Skeletal muscle cell (primary cell): ENCODE data around the gene UNC5A.

Source experiments
- DNase-seq: peaks from one replicate; pipeline ENCODE4 v3.0.0-alpha.2; 2010; ENCODE audit warnings: low read depth
- H3K4me3 ChIP-seq: 2 replicates; pipeline ENCODE4 v1.5.1; 2011; ENCODE audit warnings: low read depth, mild to moderate bottlenecking, control low read depth, low read length, moderate library complexity

The UNC5A gene

DNA sequence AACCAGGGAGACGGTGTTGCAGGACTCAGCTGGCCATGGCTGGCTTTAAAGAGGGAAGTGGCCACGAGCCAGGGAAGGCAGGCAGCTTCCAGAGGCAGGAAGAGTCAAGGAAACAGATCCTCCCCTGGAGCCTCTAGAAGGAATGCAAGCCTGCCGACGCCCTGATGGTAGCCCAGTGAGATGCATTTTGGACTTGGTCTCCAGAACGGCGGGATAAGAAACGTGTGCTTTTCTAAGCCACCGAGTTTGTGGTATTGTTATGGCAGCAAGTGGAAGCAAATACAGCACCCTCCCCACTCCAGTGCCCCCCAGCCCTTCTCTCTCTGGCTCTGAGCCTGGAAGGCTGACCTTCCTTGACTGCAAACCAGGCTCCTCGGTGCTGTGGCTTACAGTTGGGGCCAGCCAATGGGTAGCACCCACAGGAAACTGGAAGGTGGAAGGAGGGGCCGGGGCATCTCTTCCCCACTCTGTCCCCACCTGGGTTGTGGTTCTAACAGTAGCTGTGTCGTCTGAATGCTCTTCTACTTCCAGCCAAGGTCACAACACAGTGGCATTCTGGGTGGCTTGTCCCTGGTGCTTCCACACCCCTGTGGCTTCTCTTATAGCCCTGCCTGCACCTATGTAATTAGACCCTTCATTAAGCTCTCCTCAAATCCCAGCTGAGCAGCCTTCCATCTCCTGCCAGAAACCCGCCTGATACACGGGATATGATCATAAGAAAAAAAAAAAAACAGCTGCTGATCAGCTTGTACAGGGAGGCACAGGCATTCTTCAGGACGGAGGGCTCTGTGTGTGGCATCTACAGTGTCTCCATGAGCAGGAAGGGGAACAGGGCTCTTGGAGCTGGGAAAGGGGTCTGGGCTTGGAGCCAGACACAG is 29.9 kb upstream of the UNC5A start:
- H3K4me3 ChIP-seq = no peak overlapping the region
- no peak for DNase-seq

DNA sequence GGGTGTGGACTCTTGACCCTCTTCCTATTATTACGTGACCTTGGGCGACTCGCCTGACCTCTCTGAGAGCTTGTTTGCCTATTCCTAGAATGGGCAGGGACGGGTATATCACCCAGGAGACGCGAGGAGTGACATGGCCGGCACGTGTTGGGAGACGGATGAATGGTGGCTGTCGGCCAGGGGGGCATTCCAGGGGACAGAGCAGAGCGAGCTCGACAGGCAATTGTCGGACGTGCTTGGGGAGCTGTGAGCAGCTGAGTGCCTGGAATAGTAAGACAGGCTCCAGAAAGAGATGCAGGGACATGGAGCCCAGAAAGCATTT is 29.3 kb upstream of the UNC5A start:
- DNase-seq = no peak
- H3K4me3 ChIP-seq = no peak overlapping the region

DNA sequence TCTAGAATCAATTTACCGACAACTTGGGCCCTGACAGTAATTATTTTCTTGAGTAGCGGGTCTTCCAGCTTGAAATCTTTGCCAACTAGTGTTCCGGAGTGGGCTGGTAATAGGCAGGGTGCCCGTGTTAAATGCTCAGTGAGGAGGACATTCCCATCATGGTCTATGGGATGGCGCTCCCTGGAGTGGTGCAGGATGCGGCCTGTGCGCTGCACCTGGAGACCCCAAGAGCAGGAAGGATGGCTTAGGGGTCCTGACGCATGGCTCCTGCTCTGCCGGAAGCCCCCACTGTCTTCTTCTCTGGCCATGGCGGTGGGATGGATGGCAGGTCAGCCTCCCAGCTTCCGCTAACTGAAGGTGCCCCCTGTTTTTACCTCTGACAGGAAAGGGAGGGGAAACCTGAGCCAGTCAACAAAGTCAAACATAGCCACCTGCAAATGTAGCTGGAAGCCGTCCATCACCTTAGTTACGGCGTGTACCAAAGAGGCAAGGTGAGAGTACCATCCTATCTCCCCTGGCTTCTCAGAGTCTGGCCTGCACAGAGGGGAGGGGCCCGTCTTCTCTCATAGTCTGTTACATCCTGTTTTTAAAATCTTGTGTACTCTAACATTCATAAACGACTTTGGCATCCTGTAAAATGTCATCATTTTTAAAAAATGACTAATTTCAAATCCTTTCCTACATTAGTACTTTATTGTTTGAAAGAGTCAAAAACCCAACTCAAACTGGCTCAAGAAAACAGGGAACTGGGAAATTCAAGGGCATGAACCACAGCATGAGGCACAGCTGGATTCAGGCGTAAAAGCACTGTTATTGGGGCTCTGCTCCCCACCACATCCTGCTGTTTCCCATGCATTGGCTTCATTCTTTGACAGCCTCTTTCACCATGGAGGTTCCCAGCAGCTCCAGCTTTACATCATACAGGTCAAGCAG is 28.5 kb upstream of the UNC5A start:
- no peak for DNase-seq
- H3K4me3 ChIP-seq = no peak overlapping the region

DNA sequence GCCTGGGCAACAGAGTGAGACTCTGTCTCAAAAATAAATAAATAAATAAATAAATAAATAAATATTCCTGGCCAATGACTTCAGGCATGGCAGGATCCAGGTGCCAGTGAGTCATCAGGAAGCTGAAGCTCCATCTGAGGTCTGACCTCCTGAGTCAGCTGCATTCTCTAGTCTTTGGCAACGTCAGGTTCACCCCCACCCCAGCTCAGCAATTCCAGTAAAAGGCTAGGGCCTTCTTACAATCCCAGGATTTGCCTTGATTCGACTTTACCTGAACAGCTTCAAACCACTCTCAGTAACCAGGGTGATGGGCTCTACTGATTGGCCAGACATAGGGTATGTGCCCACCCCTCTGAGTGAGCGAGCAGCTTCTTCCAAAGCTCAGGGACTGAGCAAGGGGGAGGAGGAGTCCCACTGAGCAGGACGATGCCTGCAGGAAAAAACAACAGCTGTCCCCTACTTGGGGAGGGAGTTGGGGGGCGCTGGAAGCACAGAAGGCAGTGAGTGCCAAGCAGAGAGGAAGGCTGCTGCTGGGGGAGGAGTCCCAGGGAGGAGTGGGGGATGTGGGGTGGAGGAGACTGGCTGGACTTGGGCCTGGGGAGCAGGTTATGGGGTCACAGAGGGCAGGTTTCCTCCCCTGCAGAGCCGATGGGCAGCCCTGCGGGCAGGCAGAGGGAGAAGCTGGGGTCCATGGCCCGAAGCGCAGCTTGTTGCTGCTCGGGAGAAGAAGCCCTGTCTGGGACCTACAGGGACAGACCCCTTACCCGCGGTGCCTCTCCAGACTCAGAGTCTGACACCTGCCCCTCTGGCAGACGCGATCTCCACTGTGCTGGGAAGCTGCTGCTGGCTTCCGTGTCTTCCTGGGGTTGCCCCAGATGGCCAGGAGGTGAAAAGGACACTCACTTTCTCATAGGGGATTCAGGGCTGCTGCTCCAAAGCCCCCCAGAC is 25.9 kb upstream of the UNC5A start:
- peak; percentile 15 for DNase-seq
- no peak overlapping the region for H3K4me3 ChIP-seq

DNA sequence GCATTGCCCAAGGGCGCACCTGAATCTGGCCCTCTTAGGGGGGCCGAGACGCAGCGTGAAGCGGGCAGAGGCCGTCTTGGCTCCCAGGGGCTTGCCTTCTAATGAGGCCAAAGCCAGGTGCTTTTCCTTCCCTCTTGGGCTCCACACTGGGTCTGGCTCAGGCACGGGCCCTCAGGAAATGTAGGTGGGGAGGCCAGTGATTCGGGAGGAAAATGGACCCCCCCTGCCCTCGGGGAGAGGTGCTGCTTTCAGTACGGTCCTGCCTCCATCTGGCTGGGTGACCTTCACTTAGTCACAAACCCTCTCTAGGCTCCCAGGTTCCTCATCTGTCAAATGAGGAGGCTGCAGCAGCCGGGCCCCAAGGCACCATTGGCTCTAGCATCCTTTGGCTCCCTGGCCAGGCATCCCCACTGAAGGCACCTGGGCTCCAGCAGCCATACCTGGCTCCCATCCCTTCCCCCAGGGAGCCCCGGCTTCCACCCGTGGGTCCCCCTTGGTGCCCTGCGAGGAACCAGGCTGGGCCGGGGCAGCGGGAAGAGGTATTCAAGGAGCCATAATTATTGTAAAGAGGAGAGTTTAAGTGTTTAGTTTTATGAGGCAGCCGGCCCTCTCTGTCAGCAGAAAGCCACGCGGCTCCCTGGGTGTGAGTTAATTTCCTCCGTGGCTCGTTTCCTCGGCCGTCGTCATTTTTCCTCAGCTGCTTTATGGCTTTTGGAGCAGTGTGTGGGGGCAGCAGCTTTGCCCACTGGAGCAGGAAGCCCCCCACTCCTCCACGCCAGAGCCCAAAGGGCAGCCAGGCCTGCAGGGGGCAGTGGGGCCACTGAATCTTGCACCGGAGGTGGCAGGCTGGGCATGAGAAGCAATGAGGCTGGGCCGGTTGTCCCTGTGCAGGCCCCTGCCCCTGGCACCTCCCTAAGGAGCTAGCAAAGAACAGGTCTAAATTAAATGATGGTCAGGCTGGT is 24.9 kb upstream of the UNC5A start:
- DNase-seq = no peak
- no peak overlapping the region for H3K4me3 ChIP-seq

DNA sequence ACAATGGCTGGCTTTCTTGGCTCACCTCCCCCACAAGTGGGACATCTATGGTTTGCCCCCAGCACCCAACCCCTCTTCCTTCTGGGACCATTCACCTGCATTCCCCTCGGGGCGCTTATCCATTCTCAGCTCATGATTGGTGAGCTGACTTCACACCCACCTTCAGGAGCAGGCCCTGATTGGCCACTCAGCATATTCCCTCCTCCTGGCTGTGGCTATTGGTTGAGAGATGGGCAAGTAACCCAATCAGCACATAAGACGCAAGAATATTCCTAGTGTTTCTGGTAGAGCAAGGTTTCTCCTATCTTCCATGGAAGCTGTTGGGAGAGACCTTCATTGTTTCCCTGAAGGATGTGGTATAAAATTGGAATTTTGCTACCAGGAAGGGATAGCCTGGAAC is 22.7 kb upstream of the UNC5A start:
- H3K4me3 ChIP-seq = no peak overlapping the region
- no peak for DNase-seq

DNA sequence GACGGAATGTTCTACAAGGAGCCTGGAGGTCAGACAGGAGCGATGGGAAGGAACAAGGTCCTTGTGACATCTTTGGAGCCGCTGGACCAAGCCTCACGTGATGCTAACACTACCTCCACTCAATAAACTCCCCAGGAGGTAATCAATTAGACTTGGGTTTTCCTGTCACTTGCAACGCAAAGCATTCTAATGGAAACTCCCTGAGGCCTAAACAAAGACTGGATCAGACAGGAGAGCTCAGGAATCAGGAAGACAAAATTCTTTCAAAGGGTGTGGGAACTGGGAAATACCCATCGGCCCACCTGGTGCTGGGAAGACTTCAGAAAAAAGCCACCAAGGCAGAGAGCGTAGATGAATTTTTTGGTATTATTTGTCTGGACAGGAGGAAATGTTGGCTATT is 22.3 kb upstream of the UNC5A start:
- no peak overlapping the region for H3K4me3 ChIP-seq
- no peak for DNase-seq

DNA sequence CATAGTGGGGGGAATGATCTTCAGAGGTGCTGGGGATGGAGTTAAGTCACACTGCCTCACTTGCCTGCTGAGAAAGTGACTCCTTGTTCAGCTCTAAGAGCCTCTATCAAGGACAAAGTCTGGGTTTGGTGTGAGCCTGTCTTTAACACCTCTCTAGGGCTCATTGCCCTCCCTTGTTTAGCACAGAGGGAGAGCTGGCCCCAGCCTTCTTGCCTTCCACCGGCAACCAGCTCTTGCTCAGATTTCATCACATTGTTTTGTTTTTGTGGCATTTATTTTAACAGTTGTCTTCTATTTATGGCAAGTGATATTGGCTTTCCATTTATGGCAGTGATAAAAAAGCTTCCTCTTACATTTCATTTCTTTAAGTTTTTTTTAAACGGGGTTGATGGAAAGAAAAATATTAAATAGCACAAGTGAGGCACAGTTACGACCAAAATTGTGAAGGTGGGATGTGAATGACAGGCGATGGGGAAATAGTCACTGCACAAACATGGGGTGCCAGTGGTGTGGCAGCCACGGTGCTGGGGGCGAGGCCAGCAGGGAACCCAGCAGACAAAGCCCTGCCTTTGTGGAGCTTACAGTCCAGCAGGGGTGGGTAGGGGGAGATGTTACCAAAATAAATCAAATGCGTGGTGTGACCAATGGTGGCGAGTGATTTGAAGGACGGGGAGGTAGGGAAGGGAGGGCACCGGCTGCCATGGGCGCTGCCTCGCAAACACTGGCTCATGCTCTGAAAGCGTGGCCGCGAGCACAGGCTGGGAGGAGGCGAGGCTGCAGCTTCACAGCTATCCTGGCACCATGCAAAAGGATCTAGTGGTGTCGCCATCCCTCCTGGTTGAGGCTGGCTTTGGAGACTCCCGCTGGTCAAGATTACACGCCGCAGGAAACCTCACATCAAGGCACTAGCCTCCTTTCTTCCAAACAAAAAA is 21.2 kb upstream of the UNC5A start:
- no peak overlapping the region for H3K4me3 ChIP-seq
- no peak for DNase-seq

DNA sequence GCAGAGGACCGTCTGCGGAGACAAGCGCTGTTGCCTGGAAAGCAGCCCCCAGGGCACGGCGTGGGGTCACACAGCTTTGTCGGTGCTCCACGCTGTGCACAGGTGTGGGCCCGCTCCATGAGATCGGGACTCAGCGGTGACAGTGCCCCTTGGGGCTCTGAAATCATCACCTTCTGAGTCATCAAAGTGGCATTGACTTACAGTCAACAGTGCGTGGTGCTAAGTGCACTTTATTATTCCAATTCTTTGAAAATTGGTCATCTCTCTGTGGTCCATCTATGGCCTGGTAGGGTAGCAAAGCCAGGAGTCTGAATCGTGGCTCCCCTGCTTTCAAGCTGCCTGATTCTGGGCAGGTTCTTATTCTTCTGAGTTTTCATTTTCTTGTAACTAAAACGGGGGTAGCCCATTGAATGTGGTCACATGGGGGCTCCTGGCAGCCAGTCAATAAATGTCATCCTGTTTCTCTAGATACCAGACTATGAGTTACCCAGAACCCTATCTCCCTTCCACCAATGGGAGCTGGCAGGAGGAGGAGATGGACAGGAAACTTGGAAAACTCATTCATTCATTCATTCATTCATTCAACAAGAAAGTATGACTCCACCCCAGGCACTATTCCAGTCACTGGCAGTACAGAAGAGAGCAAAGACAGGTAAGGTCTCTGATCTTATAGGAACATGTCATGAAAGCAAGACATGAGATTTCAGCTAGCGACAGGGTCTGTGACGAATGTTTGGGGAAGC is 20.3 kb upstream of the UNC5A start:
- no peak for DNase-seq

DNA sequence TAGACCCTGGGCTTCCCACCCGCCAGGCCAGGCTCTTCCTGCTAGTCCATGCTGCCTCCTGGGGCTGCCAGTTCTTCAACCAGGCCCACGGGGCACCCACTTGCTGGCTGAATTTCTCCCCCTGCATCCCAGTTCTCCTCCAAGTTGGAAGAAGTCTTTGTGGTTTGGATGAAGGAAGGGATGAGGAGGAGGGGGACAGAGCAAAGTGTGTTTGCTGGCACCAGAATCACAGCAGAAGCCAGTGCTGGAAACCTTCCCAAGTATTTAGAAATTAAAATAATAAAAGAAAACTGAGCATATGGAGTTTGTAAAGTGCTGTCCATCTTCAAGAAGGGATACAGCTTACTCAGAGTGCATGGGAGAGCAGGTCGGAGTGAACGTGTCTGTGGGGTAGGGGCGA is 19.4 kb upstream of the UNC5A start:
- H3K4me3 ChIP-seq = no peak overlapping the region
- DNase-seq = no peak

More for the DNA sequence above, 20.3 kb upstream of the UNC5A start:
- no peak overlapping the region for H3K4me3 ChIP-seq

DNA sequence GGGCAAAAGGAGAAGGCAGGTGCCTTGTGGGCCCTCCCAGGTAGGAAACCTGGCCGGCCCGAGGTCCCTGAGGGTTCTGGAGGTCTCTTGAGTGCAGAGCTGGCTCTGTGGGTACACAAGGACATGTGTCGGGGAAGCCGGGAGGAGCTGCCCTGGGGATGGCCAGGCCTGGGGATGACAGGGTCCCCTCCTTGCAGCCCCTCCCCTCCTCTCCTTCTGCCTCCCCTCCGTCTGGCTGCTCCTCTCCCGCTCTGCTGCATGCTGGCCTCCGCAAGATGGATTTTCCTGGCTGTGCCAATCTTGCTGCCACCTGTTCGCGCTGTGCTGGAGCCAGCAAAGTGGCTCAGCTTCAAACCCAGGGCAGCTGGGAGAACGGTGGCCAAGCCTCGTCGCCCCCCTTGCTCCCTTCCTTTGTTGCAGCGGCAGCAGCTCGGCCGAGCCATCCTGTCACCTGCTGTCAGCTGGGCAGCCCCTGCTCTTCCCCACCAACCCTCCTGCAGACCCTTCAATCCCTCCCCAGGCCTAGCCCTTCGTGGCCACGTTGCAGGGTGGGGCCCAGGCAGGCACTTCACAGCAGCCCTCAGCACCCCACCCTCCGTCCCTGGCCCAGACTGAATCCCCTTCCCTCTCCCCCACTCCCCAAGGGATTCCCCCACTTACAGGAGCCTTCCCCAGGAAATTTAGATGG is 17.6 kb upstream of the UNC5A start:
- DNase-seq = no peak
- no peak overlapping the region for H3K4me3 ChIP-seq

DNA sequence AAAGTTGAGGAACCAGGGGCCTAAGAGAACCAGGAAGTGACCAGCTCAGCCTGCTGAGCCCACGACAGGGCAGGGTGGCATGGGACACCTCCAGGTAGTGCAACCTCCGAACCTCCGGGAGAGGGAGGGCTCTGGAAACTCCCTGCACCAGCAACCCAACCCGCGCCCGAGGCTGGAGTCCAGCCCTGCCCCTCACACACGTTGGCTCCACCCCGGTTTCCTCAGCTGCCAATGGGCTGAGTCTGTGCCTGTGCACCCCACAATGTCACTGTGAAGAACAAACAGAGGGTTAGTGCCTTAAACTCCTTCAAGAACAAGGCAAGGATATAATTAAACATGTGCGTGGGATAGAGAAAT is 17.0 kb upstream of the UNC5A start:
- no peak for DNase-seq
- H3K4me3 ChIP-seq = no peak overlapping the region

DNA sequence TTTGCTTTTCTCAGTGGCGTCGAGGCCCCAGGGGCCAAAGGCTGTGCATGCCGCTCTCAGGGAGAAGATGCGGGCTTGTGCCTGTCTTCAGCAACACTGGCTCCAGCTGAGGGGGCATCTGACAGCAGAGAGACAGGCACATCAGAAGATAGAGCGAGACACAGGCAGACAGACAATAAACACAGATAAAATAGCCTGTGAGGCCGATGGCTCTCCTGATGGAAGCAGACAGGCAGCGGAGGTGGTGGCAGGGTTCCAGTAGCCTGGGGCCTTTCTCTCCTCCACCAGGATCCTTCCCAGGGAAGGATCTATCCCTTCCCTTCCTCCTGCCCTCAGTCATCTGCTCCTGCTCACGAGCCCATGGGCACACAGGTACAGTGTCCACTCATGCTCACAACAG is 16.6 kb upstream of the UNC5A start:
- H3K4me3 ChIP-seq = no peak overlapping the region
- DNase-seq = no peak

DNA sequence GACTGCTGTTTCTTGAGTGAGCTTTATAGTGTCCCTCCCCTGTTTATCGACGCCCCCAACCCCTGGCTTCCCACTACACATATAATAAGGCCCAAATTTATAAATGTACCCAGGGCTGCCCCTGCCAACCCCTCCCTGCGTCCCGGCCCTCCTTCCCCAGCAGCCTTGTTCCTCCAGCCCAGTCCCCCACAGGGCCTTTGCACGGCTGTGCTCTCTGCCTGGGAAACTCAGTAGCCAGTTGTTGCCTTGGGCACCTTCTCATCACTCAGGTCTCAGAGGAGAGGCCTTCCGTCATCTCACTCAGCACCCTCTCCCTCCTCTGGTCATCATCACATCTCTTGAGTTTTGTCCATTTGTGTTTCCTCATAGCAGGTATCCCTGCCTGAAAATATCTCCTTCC is 15.8 kb upstream of the UNC5A start:
- DNase-seq = no peak
- no peak overlapping the region for H3K4me3 ChIP-seq

DNA sequence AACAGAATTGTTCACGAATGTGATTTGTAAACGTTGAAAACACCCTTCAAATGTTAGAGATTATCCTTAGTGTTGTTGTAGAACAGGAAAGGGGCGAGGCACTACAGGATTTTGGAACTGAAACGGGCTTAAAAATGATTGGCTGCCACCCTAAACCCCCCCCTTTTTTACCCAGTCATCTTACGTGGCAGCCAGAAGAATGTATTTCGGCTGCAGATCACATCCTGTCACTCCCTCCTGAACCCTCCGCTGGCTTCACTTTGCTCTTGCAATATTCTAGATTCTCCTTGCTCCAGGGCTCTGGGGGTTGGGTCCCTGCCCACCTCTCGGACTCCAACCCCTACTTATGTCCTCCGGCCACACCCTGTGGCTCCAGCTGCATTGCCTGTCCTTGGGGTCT is 13.9 kb upstream of the UNC5A start:
- DNase-seq = no peak
- H3K4me3 ChIP-seq = no peak overlapping the region

DNA sequence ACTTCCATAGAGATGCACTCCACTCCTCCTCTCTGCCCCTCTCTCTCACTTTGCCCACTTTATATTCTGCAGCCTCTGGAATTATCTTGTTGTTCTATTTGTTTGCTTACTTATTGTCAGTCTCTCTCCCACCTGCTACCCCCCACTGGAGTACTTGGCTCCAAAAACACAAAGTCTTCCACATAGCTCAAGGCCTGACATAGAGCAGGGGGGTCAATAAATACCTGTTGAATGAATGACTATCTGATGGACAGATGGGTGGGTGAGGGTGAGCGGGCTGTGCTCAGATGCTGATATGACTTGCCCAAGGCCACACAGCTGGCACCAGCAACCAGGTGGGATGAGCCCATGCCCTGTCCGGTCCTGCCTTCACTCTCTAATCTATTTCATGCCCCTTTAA is 13.4 kb upstream of the UNC5A start:
- no peak overlapping the region for H3K4me3 ChIP-seq

More for the DNA sequence above, 13.4 kb upstream of the UNC5A start:
- no peak for DNase-seq
